ENCODE results near the gene TAOK2.
A peak's percentile ranks its signal among the peaks of the same experiment; 100 is the strongest.
"Not testable (repeated sequence)": the region's sequence is repeated elsewhere in the genome, so short reads cannot be mapped to it uniquely, and the experiment has no call there.

The TAOK2 gene

GRCh38 chr16:30002614-30003346 is 29.1 kb downstream of the TAOK2 start:
- DNase-seq, result no peak

GRCh38 chr16:30003670-30004423 is 30.2 kb downstream of the TAOK2 start:
- no peak for DNase-seq

- DNase-seq, result no peak
These were observed 30.7 kb downstream of the TAOK2 start for GRCh38 chr16:30004424-30004776.

- DNase-seq, result no peak
These were observed 31.2 kb downstream of the TAOK2 start for GRCh38 chr16:30004811-30005242.

GRCh38 chr16:30005341-30006094 is 31.9 kb downstream of the TAOK2 start:
- peak in 8 of 51 donors; percentile 2 to 30 (median 14) for DNase-seq

GRCh38 chr16:30006095-30006473 is 32.4 kb downstream of the TAOK2 start:
- DNase-seq, result no peak

- DNase-seq, result no peak
These were observed 33.1 kb downstream of the TAOK2 start for GRCh38 chr16:30006659-30007377.

GRCh38 chr16:30007378-30007895 is 33.8 kb downstream of the TAOK2 start:
- DNase-seq, result no peak

GRCh38 chr16:30009085-30009862 is 35.6 kb downstream of the TAOK2 start:
- DNase-seq, result peak in 1 of 51 donors; percentile 52

GRCh38 chr16:30009990-30010843 is 36.5 kb downstream of the TAOK2 start:
- peak in 1 of 51 donors; percentile 47 for DNase-seq

GRCh38 chr16:30010844-30011713 is 37.4 kb downstream of the TAOK2 start, which contains the start of gene DOC2A:
Gene DOC2A (minus strand): TSS chr16:30011027. CDS start chr16:30010222, 805 bp downstream.
- peak in 9 of 51 donors; percentile 14 to 47 (median 27) for DNase-seq

- no peak for DNase-seq
These were observed 38.2 kb downstream of the TAOK2 start for GRCh38 chr16:30011714-30012504.

GRCh38 chr16:30012598-30012997 is 38.9 kb downstream of the TAOK2 start:
- not testable (repeated sequence) for DNase-seq

GRCh38 chr16:30015450-30015849 is 41.8 kb downstream of the TAOK2 start:
- not testable (repeated sequence) for DNase-seq

- no peak for DNase-seq
These were observed 43.0 kb downstream of the TAOK2 start for GRCh38 chr16:30016555-30017276.

GRCh38 chr16:30017277-30017656 is 43.6 kb downstream of the TAOK2 start:
- DNase-seq, result no peak

GRCh38 chr16:30017937-30018336 is 44.3 kb downstream of the TAOK2 start:
- DNase-seq, result not testable (repeated sequence)

Measured in hypothalamus (tissue), 51 donors.